A673 (cell line): ENCODE data around the gene CEP164. TPM values are rescaled to one million over a fixed set of nuclear protein-coding genes. Genes with fewer than 3 reads are reported as not detected.

Experiments used
- BruUV-seq: library from RNA; stranded (reverse); fragments of 400-500 nt; replicated peaks from 2 replicates; lab custom pipeline; 2021; lab: Mats Ljungman, UMichigan
- CTCF ChIA-PET: fragments of 300-600 bp; sonication (Branson Sonifier 250); formaldehyde crosslinking; loops from one replicate; lab custom pipeline; 2022; ENCODE audit warnings: antibody characterized with exemption; lab: Charles Lee
- POLR2A ChIA-PET: fragments of 300-600 bp; sonication (Branson Sonifier 250); formaldehyde crosslinking; loops from one replicate; lab custom pipeline; 2022; ENCODE audit warnings: antibody characterized with exemption; ENCODE audit not compliant: low non-redundant PET; lab: Charles Lee
- DNase-seq: peaks from one replicate; pipeline ENCODE4 v3.0.0-alpha.2; 2015; ENCODE audit warnings: low spot score
- H3K27ac ChIP-seq: fragments of 200-600 bp; sonication (generic); 2 replicates; pipeline ENCODE4 v1.5.1; 2016; ENCODE audit warnings: mixed run types, low read depth, mild to moderate bottlenecking, mixed read lengths, antibody characterized with exemption, low read length; ENCODE audit not compliant: poor library complexity, severe bottlenecking
- H3K27me3 ChIP-seq: fragments of 200-600 bp; sonication (generic); replicated peaks from 2 replicates; pipeline ENCODE4 v1.6.1; 2017; ENCODE audit warnings: mixed run types, low read depth, mild to moderate bottlenecking, mixed read lengths, antibody characterized with exemption, low read length; ENCODE audit not compliant: insufficient read depth, poor library complexity
- H3K36me3 ChIP-seq: fragments of 200-600 bp; sonication (generic); 2 replicates; pipeline ENCODE4 v1.6.1; 2016; ENCODE audit warnings: mixed run types, mild to moderate bottlenecking, mixed read lengths, antibody characterized with exemption, low read length; ENCODE audit not compliant: insufficient read depth, poor library complexity, severe bottlenecking
- H3K4me1 ChIP-seq: fragments of 200-600 bp; sonication (generic); 2 replicates; pipeline ENCODE4 v1.6.1; 2017; ENCODE audit warnings: mixed run types, mild to moderate bottlenecking, mixed read lengths, antibody characterized with exemption, low read length; ENCODE audit not compliant: insufficient read depth, poor library complexity, severe bottlenecking
- H3K4me3 ChIP-seq: fragments of 200-600 bp; sonication (generic); 2 replicates; pipeline ENCODE4 v1.5.1; 2016; ENCODE audit warnings: low read depth, mixed run types, mild to moderate bottlenecking, mixed read lengths, low read length; ENCODE audit not compliant: poor library complexity, severe bottlenecking
- H3K9me3 ChIP-seq: fragments of 200-600 bp; sonication (generic); 2 replicates; pipeline ENCODE4 v1.6.1; 2016; ENCODE audit warnings: mixed run types, low read depth, mild to moderate bottlenecking, mixed read lengths, antibody characterized with exemption, low read length; ENCODE audit not compliant: poor library complexity, severe bottlenecking
- EZH2 ChIP-seq: fragments of 200-600 bp; sonication (generic); IDR thresholded peaks from 2 replicates; pipeline ENCODE4 v1.6.1; 2017; ENCODE audit warnings: borderline replicate concordance, low read depth, mild to moderate bottlenecking, mixed read lengths, antibody characterized with exemption, low read length; ENCODE audit not compliant: poor library complexity, severe bottlenecking
- intact Hi-C: fragments of 100-400 bp; cut with micrococcal nuclease; formaldehyde crosslinking; loops from one replicate; pipeline ENCODE4 v1.10.0; 2022; ENCODE audit not compliant: unreplicated experiment
- total RNA-seq: library from RNA; stranded (reverse); gene quantifications from 2 replicates; pipeline ENCODE4 v1.2.3, GENCODE V29; 2021
- TF ChIP-seq, protein P1 (sequence below): fragments of 300-800, 200-600 bp; sonication (generic); conservative IDR thresholded peaks from 2 replicates; pipeline ENCODE4 v1.5.1; 2017; ENCODE audit warnings: low read depth, mild to moderate bottlenecking, antibody characterized with exemption, low read length, moderate library complexity, mixed read lengths

CEP164 gene
- total RNA-seq, 1 experiment from 2014 or later = 39.4 TPM

- TF ChIP-seq, protein P1, sequence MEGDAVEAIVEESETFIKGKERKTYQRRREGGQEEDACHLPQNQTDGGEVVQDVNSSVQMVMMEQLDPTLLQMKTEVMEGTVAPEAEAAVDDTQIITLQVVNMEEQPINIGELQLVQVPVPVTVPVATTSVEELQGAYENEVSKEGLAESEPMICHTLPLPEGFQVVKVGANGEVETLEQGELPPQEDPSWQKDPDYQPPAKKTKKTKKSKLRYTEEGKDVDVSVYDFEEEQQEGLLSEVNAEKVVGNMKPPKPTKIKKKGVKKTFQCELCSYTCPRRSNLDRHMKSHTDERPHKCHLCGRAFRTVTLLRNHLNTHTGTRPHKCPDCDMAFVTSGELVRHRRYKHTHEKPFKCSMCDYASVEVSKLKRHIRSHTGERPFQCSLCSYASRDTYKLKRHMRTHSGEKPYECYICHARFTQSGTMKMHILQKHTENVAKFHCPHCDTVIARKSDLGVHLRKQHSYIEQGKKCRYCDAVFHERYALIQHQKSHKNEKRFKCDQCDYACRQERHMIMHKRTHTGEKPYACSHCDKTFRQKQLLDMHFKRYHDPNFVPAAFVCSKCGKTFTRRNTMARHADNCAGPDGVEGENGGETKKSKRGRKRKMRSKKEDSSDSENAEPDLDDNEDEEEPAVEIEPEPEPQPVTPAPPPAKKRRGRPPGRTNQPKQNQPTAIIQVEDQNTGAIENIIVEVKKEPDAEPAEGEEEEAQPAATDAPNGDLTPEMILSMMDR = no peak
- no peak for TF ChIP-seq EZH2
- BruUV-seq = no TSS peak
- no peak overlapping the region for H3K4me3 ChIP-seq
- no peak overlapping the region for H3K27ac ChIP-seq
- H3K9me3 ChIP-seq = no peaks in the 10 kb centered on the region
- H3K4me1 ChIP-seq = no peaks in the 10 kb centered on the region
- intact Hi-C loops = no loop called here
- H3K36me3 ChIP-seq = peaks cover 8% of the 10 kb centered on the region
- POLR2A ChIA-PET = no interaction called here
- DNase-seq = no peak
- CTCF ChIA-PET = no interaction called here
- H3K27me3 ChIP-seq = no peaks in the 10 kb centered on the region
Measured at GRCh38 chr11:117361432-117361831, 33.8 kb downstream of the CEP164 start.

DNA sequence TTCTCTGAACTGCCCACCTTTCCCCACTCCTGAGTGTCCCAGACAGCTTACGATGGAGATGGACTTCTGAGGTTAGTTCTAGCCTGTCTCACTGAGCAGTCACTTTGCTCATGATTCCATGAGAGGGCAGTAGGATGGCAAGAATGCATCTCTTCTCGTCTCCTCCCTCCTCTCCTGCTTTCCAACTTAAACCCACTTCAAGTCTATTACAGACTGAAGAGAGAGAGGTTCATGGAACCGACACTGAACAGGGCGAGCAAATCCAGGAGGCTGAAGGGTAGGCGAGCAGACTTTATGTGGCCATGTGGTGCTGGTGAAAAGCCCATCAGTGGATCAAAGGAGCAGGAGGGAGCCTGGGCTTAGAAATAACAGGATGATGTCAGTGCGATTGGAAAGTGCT lies 38.6 kb downstream of the CEP164 start:
- ChIA-PET CTCF (no interaction called here), POLR2A (no interaction called here)
- H3K9me3 ChIP-seq = no peaks in the 10 kb centered on the region
- H3K4me3 ChIP-seq = no peak overlapping the region
- intact Hi-C loops = no loop called here
- H3K36me3 ChIP-seq = peaks cover 15% of the 10 kb centered on the region
- no peak for DNase-seq
- no peak overlapping the region for H3K27ac ChIP-seq
- H3K4me1 ChIP-seq = no peaks in the 10 kb centered on the region
- BruUV-seq = no TSS peak
- TF ChIP-seq EZH2 = no peak
- TF ChIP-seq, protein P1 = no peak
- no peaks in the 10 kb centered on the region for H3K27me3 ChIP-seq

GRCh38 chr11:117366875-117367274 lies 39.2 kb downstream of the CEP164 start:
- Histone ChIP-seq H3K27ac (no peak overlapping the region), H3K36me3 (peaks cover 16% of the 10 kb centered on the region), H3K9me3 (no peaks in the 10 kb centered on the region), H3K4me3 (no peak overlapping the region), H3K4me1 (no peaks in the 10 kb centered on the region), H3K27me3 (no peaks in the 10 kb centered on the region)
- BruUV-seq = no TSS peak
- CTCF ChIA-PET = no interaction called here
- intact Hi-C loops = no loop called here
- no peak for TF ChIP-seq EZH2
- TF ChIP-seq, protein P1 = no peak
- POLR2A ChIA-PET = no interaction called here
- DNase-seq = no peak
